Fibroblast of skin of left biceps (primary cell): ENCODE results near the gene MRPS24.
A peak's percentile ranks its signal among the peaks of the same experiment; 100 is the strongest.

Experiments
- DNase-seq, 2 experiments: peaks; one replicate each; pipeline ENCODE4 v3.0.0-alpha.2; 2013; ENCODE audit warnings: low read depth in 2 of 2

Gene MRPS24

GRCh38 chr7:43877968-43878864 is 8.9 kb upstream of the MRPS24 start:
- DNase-seq: no peak

- no peak for DNase-seq
Measured at GRCh38 chr7:43876976-43877745, 7.8 kb upstream of the MRPS24 start.

- no peak for DNase-seq
Measured at GRCh38 chr7:43876241-43876640, 6.9 kb upstream of the MRPS24 start.

- DNase-seq: no peak
Measured at GRCh38 chr7:43873300-43873699, 4.0 kb upstream of the MRPS24 start.

GRCh38 chr7:43872406-43873110 is 3.2 kb upstream of the MRPS24 start:
- DNase-seq: peak in 1 of 2 experiments; percentile 43

- no peak for DNase-seq
Measured at GRCh38 chr7:43871064-43871463, 1.7 kb upstream of the MRPS24 start.

GRCh38 chr7:43870316-43870715 is 999 bp upstream of the MRPS24 start:
- DNase-seq: no peak

- peak; percentile 70 to 79 for DNase-seq
Measured at GRCh38 chr7:43869867-43870240, 537 bp upstream of the MRPS24 start.

- DNase-seq: no peak
Measured at GRCh38 chr7:43868681-43869005, 674 bp downstream of the MRPS24 start.

GRCh38 chr7:43868181-43868580 is 1.1 kb downstream of the MRPS24 start:
- DNase-seq: no peak

- no peak for DNase-seq
Measured at GRCh38 chr7:43865277-43865676, 4.0 kb downstream of the MRPS24 start.

- no peak for DNase-seq
Measured at GRCh38 chr7:43864126-43864525, 5.2 kb downstream of the MRPS24 start.

- no peak for DNase-seq
Measured at GRCh38 chr7:43856996-43857395, 12.3 kb downstream of the MRPS24 start.

- no peak for DNase-seq
Measured at GRCh38 chr7:43856316-43856715, 13.0 kb downstream of the MRPS24 start.

- DNase-seq: no peak
Measured at GRCh38 chr7:43855176-43855575, 14.1 kb downstream of the MRPS24 start.

- no peak for DNase-seq
Measured at GRCh38 chr7:43851805-43852204, 17.5 kb downstream of the MRPS24 start.

GRCh38 chr7:43850348-43851116 is 18.8 kb downstream of the MRPS24 start:
- DNase-seq: no peak

GRCh38 chr7:43849047-43849446 is 20.3 kb downstream of the MRPS24 start:
- DNase-seq: no peak

- DNase-seq: no peak
Measured at GRCh38 chr7:43847496-43847895, 21.8 kb downstream of the MRPS24 start.

- DNase-seq: no peak
Measured at GRCh38 chr7:43844662-43845061, 24.7 kb downstream of the MRPS24 start.

- no peak for DNase-seq
Measured at GRCh38 chr7:43844257-43844656, 25.1 kb downstream of the MRPS24 start.

- no peak for DNase-seq
Measured at GRCh38 chr7:43843296-43843695, 26.0 kb downstream of the MRPS24 start.
